Gastrocnemius medialis (tissue), 4 donors: Measurements from ENCODE around the gene THRAP3. TPM values are rescaled to one million over a fixed set of nuclear protein-coding genes. Genes with fewer than 3 reads are reported as not detected.
"Not testable (repeated sequence)": the region's sequence is repeated elsewhere in the genome, so short reads cannot be mapped to it uniquely, and the experiment has no call there.

Experiments
- ATAC-seq, 2 donors: fragments of 150-250 bp; one replicate each; pipeline ENCODE4 v1.9.1; 2016
- DNase-seq, 2 donors: peaks; one replicate each; pipeline ENCODE4 v3.0.0-alpha.2; 2019
- H3K27ac ChIP-seq, 4 donors: fragments of 200-600 bp; sonication (generic); 1 replicate in 1 of 4; 2 replicates in 3 of 4; pipeline ENCODE4 v1.5.1; 2016 to 2018; ENCODE audit warnings: mild to moderate bottlenecking in 2 of 4, moderate library complexity in 1 of 4
- H3K27me3 ChIP-seq, 3 donors: fragments of 200-600 bp; sonication (generic) in 2 of 3; 1 replicate in 1 of 3; 2 replicates in 2 of 3; pipeline versions ENCODE4 v1.5.1 to v1.6.0; 2016 to 2019; ENCODE audit warnings: mild to moderate bottlenecking in 1 of 3, moderate library complexity in 1 of 3
- H3K36me3 ChIP-seq, 2 donors: fragments of 200-600 bp; sonication (generic) in 1 of 2; one replicate each; pipeline ENCODE4 v1.5.1; 2017 to 2018
- H3K4me1 ChIP-seq, 2 donors: fragments of 200-600 bp; sonication (generic) in 1 of 2; one replicate each; pipeline ENCODE4 v1.5.1; 2016 to 2017; ENCODE audit warnings: mild to moderate bottlenecking in 2 of 2
- H3K4me3 ChIP-seq, 4 donors: fragments of 200-600 bp; sonication (generic) in 3 of 4; 1 replicate in 1 of 4; 2 replicates in 3 of 4; pipeline ENCODE4 v1.5.1; 2016 to 2019; ENCODE audit warnings: mild to moderate bottlenecking in 2 of 4
- H3K9me3 ChIP-seq, 3 donors: fragments of 200-600 bp; sonication (generic) in 2 of 3; 1 replicate in 1 of 3; 2 replicates in 2 of 3; pipeline ENCODE4 v1.5.1; 2016 to 2019
- CTCF ChIP-seq, 5 experiments: fragments of 450-650 bp in 3 of 5; fragments of 200-600 bp in 2 of 5; sonication (generic) in 2 of 5; IDR thresholded peaks in 4 of 5; conservative IDR thresholded peaks in 1 of 5; 1 replicate in 4 of 5; 2 replicates in 1 of 5; pipeline ENCODE4 v1.5.1; 2016 to 2019; ENCODE audit warnings: antibody characterized with exemption in 5 of 5, mild to moderate bottlenecking in 3 of 5, moderate library complexity in 3 of 5
- POLR2A ChIP-seq, 2 donors: fragments of 450-650 bp; IDR thresholded peaks; one replicate each; pipeline ENCODE4 v1.6.1; 2017; ENCODE audit warnings: antibody characterized with exemption in 2 of 2, mild to moderate bottlenecking in 2 of 2, moderate library complexity in 2 of 2
- in situ Hi-C, 4 donors: fragments of 200-750 bp; cut with MboI; loops; one replicate each; pipeline versions ENCODE4 v1.15.0 to v1.8.0; 2017; ENCODE audit warnings: low sequenced_read_pairs in 4 of 4
- intact Hi-C: fragments of 100-400 bp; cut with DNase I; formaldehyde crosslinking; loops from one replicate; pipeline ENCODE4 v1.15.1; 2023; ENCODE audit warnings: low total_unique reads
- total RNA-seq, 4 donors: library from RNA; depleted of rRNA; stranded (reverse); fragments of >200 nt; gene quantifications; one replicate each; pipeline versions ENCODE4 v1.1.0 to v1.2.3, GENCODE V29; 2016

THRAP3 gene
- total RNA-seq, 4 donors from 2014 or later: 88.2 to 174 (median 146) TPM

GRCh38 chr1:36211841-36212240, 12.4 kb upstream of the THRAP3 start:
- in situ Hi-C loops: no loop called here
- no peaks in the 10 kb centered on the region for H3K36me3 ChIP-seq
- H3K4me1 ChIP-seq: peaks cover 18 to 30% of the 10 kb centered on the region in 2 donors
- intact Hi-C loops: no loop called here
- DNase-seq: no peak
- H3K4me3 ChIP-seq: no peak overlapping the region
- TF ChIP-seq POLR2A (IDR thresholded peaks at IDR 0.05) (no peak), CTCF (IDR thresholded peaks at IDR 0.05 in 4 of 5, conservative IDR thresholded peaks at IDR 0.05 in 1 of 5) (no peak)
- no peak for ATAC-seq
- no peaks in the 10 kb centered on the region for H3K9me3 ChIP-seq
- H3K27me3 ChIP-seq: no peaks in the 10 kb centered on the region
- H3K27ac ChIP-seq: peak overlapping the region in 1 of 4 donors; percentile 26

- Histone ChIP-seq H3K9me3 (no peaks in the 10 kb centered on the region), H3K4me3 (no peak overlapping the region), H3K36me3 (no peaks in the 10 kb centered on the region), H3K4me1 (peaks cover 9 to 20% of the 10 kb centered on the region in 2 donors), H3K27ac (no peak overlapping the region), H3K27me3 (no peaks in the 10 kb centered on the region)
- TF ChIP-seq POLR2A (IDR thresholded peaks at IDR 0.05) (no peak), CTCF (IDR thresholded peaks at IDR 0.05 in 4 of 5, conservative IDR thresholded peaks at IDR 0.05 in 1 of 5) (no peak)
- ATAC-seq (no peak), DNase-seq (no peak)
- intact Hi-C loops (no loop called here), in situ Hi-C loops (no loop called here)
Measured at GRCh38 chr1:36212782-36213181, 11.5 kb upstream of the THRAP3 start.

GRCh38 chr1:36217670-36218069, 6.6 kb upstream of the THRAP3 start:
- Histone ChIP-seq H3K4me3 (no peak overlapping the region), H3K27me3 (no peaks in the 10 kb centered on the region), H3K9me3 (no peaks in the 10 kb centered on the region), H3K36me3 (no peaks in the 10 kb centered on the region), H3K27ac (peak overlapping the region; percentile 34 to 71 (median 44)), H3K4me1 (peaks cover 0 to 2% of the 10 kb centered on the region in 2 donors)
- in situ Hi-C loops (no loop called here), intact Hi-C loops (no loop called here)
- ATAC-seq: peak; percentile 84 to 86
- no peak for DNase-seq
- TF ChIP-seq CTCF (IDR thresholded peaks at IDR 0.05 in 4 of 5, conservative IDR thresholded peaks at IDR 0.05 in 1 of 5): peak in 3 of 5 experiments; percentile 24 to 50 (median 45)
- TF ChIP-seq POLR2A (IDR thresholded peaks at IDR 0.05): no peak

- DNase-seq, intact Hi-C loops: not testable (repeated sequence)
- peak overlapping the region in 2 of 4 donors; percentile 89 to 96 for H3K27ac ChIP-seq
Measured at GRCh38 chr1:36221901-36222300, 2.3 kb upstream of the THRAP3 start.

GRCh38 chr1:36222481-36223380, 1.5 kb upstream of the THRAP3 start:
- in situ Hi-C loops: no loop called here
- intact Hi-C loops: no loop called here
- TF ChIP-seq POLR2A (IDR thresholded peaks at IDR 0.05): no peak
- no peak for TF ChIP-seq CTCF (IDR thresholded peaks at IDR 0.05 in 4 of 5, conservative IDR thresholded peaks at IDR 0.05 in 1 of 5)

More at GRCh38 chr1:36221901-36222300, 2.3 kb upstream of the THRAP3 start:
- H3K27me3 ChIP-seq, ATAC-seq, H3K4me3 ChIP-seq, in situ Hi-C loops, H3K9me3 ChIP-seq, H3K36me3 ChIP-seq: not testable (repeated sequence)
- H3K4me1 ChIP-seq: peaks cover 20 to 31% of the 10 kb centered on the region in 2 donors

More at GRCh38 chr1:36222481-36223380, 1.5 kb upstream of the THRAP3 start:
- ATAC-seq: no peak
- Histone ChIP-seq H3K4me1 (peaks cover 28 to 38% of the 10 kb centered on the region in 2 donors), H3K27me3 (no peaks in the 10 kb centered on the region), H3K27ac (peak overlapping the region; percentile 89 to 99 (median 95)), H3K4me3 (peak overlapping the region; percentile 52 to 92 (median 70)), H3K36me3 (peaks cover 0 to 4% of the 10 kb centered on the region in 2 donors), H3K9me3 (no peaks in the 10 kb centered on the region)
- DNase-seq: no peak
